Measurements from ENCODE around the gene SLC38A10. TPM values are rescaled to one million over a fixed set of nuclear protein-coding genes. Genes with fewer than 3 reads are reported as not detected.

The SLC38A10 gene
- total RNA-seq, 1 experiment from 2014 or later: 75.1 TPM

DNA sequence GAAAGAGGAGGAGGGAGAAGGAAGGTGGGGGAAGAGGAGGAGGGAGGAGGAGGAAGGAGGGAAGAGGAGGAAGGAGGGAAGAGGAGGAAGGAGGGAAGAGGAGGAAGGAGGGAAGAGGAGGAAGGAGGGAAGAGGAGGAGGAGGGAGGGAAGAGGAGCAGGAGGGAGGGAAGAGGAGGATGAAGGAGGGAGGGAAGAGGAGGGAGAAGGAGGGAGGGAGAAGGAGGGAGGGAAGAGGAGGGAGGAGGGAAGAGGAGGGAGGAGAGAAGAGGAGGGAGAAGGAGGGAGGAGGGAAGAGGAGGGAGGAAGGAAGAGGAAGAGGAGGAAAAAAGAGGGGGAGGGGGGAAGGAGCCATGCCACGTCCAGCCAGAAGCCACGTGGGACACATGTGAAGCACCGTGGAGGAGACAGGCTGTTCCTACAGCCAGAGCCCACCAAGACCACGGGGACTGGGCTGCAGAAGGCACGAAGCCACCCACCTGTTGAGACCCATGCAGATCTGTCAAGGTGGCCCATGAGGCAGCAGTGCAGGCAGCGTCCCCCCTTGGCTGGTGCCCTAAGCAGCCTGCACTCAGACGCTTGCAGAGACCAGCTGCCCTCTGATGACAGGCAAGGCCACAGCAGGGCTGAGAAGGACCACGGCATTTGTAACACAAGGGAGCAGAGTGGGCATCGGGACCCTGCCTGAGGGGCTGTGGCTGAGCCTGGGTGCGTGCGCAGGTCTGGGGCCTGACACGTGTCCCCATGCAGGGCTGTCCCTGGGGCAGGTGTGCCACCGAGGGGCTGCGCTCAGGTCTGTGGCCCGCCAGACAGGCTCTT, 45.7 kb downstream of the SLC38A10 start:
- Histone ChIP-seq H3K27me3 (replicated peaks; ENCODE audit: insufficient read depth, low read depth, low read length, poor library complexity) (no peaks in the 10 kb centered on the region), H3K9me3 (ENCODE audit: low read depth, low read length, poor library complexity, severe bottlenecking) (no peaks in the 10 kb centered on the region), H3K36me3 (ENCODE audit: insufficient read depth, low read length, poor library complexity, severe bottlenecking) (peaks cover 10% of the 10 kb centered on the region), H3K27ac (ENCODE audit: low read depth, low read length, poor library complexity, severe bottlenecking) (no peak overlapping the region), H3K4me1 (ENCODE audit: insufficient read depth, low read length, poor library complexity, severe bottlenecking) (peaks cover 13% of the 10 kb centered on the region), H3K4me3 (ENCODE audit: low read depth, low read length, poor library complexity, severe bottlenecking) (no peak overlapping the region)
- no peak for TF ChIP-seq EZH2 (IDR thresholded peaks at IDR 0.05; ENCODE audit: borderline replicate concordance, low read depth, low read length, poor library complexity, severe bottlenecking)
- TF ChIP-seq, protein P1, sequence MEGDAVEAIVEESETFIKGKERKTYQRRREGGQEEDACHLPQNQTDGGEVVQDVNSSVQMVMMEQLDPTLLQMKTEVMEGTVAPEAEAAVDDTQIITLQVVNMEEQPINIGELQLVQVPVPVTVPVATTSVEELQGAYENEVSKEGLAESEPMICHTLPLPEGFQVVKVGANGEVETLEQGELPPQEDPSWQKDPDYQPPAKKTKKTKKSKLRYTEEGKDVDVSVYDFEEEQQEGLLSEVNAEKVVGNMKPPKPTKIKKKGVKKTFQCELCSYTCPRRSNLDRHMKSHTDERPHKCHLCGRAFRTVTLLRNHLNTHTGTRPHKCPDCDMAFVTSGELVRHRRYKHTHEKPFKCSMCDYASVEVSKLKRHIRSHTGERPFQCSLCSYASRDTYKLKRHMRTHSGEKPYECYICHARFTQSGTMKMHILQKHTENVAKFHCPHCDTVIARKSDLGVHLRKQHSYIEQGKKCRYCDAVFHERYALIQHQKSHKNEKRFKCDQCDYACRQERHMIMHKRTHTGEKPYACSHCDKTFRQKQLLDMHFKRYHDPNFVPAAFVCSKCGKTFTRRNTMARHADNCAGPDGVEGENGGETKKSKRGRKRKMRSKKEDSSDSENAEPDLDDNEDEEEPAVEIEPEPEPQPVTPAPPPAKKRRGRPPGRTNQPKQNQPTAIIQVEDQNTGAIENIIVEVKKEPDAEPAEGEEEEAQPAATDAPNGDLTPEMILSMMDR (conservative IDR thresholded peaks at IDR 0.05; ENCODE audit: low read depth, low read length): no peak
- POLR2A ChIA-PET (ENCODE audit: low non-redundant PET): no interaction called here
- DNase-seq (ENCODE audit: low spot score): no peak
- intact Hi-C loops (cut with micrococcal nuclease; ENCODE audit: unreplicated experiment): no loop called here
- CTCF ChIA-PET: no interaction called here
- BruUV-seq (replicated peaks): no TSS peak

DNA sequence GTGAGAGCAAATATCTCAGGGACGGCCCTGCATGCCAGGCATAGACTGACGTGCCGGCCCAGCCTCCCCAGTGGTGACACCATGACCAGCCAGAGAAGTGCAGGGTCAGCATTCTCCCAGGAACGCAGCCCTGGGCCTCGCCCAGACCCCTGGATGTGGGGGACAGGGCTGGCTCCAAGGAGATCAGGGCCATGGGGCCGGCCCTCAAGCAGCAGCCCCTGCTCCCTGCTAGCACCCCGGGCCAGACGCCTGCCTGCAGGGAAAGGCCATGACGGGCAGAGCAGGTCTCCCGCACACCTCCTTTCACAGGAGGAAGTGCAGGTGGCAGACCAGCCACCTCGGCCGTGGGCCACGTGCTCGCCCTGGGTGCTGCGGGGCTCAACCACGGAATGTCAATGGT, 46.5 kb downstream of the SLC38A10 start:
- POLR2A ChIA-PET (ENCODE audit: low non-redundant PET): no interaction called here
- DNase-seq (ENCODE audit: low spot score): no peak

DNA sequence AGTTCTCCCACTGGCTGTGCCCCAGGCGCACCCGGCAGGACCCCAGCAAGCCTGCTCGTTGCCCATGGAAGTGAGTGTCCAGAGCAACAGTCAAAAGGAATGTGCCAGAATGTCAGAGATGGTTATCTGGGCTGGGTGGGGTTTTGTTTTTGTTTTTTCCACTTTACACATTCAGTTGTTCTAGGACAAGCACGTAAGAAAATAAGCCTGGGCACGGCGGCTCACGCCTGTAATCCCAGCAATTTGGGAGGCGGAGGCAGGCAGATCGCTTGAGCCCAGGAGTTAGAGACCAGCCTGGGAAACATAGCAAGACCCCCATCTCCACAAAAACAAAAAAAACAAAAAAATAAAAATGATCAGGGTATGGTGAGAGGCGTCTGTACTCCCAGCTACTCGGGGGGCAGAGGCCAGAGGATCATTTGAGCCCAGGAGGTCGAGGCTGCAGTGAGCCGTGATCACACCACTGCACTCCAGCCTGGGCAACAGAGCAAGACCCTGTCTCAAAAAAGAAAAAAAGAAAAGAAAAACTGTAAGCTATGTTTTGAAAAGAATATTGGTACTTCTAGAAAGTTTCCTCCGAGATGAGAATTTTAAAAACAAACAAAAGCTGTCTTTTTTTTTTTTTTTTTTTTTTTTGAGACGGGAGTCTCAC, 47.6 kb downstream of the SLC38A10 start:
- no peak for TF ChIP-seq EZH2 (IDR thresholded peaks at IDR 0.05; ENCODE audit: borderline replicate concordance, low read depth, low read length, poor library complexity, severe bottlenecking)
- TF ChIP-seq, protein P1 (conservative IDR thresholded peaks at IDR 0.05; ENCODE audit: low read depth, low read length): no peak
- no peak overlapping the region for H3K27ac ChIP-seq (ENCODE audit: low read depth, low read length, poor library complexity, severe bottlenecking)
- H3K4me3 ChIP-seq (ENCODE audit: low read depth, low read length, poor library complexity, severe bottlenecking): no peak overlapping the region
- no peaks in the 10 kb centered on the region for H3K9me3 ChIP-seq (ENCODE audit: low read depth, low read length, poor library complexity, severe bottlenecking)
- H3K27me3 ChIP-seq (replicated peaks; ENCODE audit: insufficient read depth, low read depth, low read length, poor library complexity): no peaks in the 10 kb centered on the region
- H3K4me1 ChIP-seq (ENCODE audit: insufficient read depth, low read length, poor library complexity, severe bottlenecking): peaks cover 10% of the 10 kb centered on the region
- peaks cover 4% of the 10 kb centered on the region for H3K36me3 ChIP-seq (ENCODE audit: insufficient read depth, low read length, poor library complexity, severe bottlenecking)
- intact Hi-C loops (cut with micrococcal nuclease; ENCODE audit: unreplicated experiment): no loop called here
- CTCF ChIA-PET: interaction anchor here (0.6 kb wide), 1 partner anchor 259 kb away, joined by 3 read pairs; no protein-coding TSS in a partner anchor
- BruUV-seq (replicated peaks): no TSS peak
- POLR2A ChIA-PET (ENCODE audit: low non-redundant PET): no interaction called here
- no peak for DNase-seq (ENCODE audit: low spot score)

More for the DNA sequence above, 46.5 kb downstream of the SLC38A10 start:
- no peaks in the 10 kb centered on the region for H3K27me3 ChIP-seq (replicated peaks; ENCODE audit: insufficient read depth, low read depth, low read length, poor library complexity)
- H3K4me1 ChIP-seq (ENCODE audit: insufficient read depth, low read length, poor library complexity, severe bottlenecking): peaks cover 10% of the 10 kb centered on the region
- H3K4me3 ChIP-seq (ENCODE audit: low read depth, low read length, poor library complexity, severe bottlenecking): no peak overlapping the region
- intact Hi-C loops (cut with micrococcal nuclease; ENCODE audit: unreplicated experiment): no loop called here
- H3K9me3 ChIP-seq (ENCODE audit: low read depth, low read length, poor library complexity, severe bottlenecking): no peaks in the 10 kb centered on the region
- no peak overlapping the region for H3K27ac ChIP-seq (ENCODE audit: low read depth, low read length, poor library complexity, severe bottlenecking)
- no TSS peak for BruUV-seq (replicated peaks)
- CTCF ChIA-PET: no interaction called here
- H3K36me3 ChIP-seq (ENCODE audit: insufficient read depth, low read length, poor library complexity, severe bottlenecking): peaks cover 10% of the 10 kb centered on the region
- no peak for TF ChIP-seq EZH2 (IDR thresholded peaks at IDR 0.05; ENCODE audit: borderline replicate concordance, low read depth, low read length, poor library complexity, severe bottlenecking)
- TF ChIP-seq, protein P1 (conservative IDR thresholded peaks at IDR 0.05; ENCODE audit: low read depth, low read length): no peak
